ENCODE measurements around the gene TNPO3. TPM values are rescaled to one million over a fixed set of nuclear protein-coding genes. Genes with fewer than 3 reads are reported as not detected.

TNPO3 gene
- total and polyA plus RNA-seq, 10 of the 15 experiments (the other 5 are each of a cell fraction or from before 2014, with no cell fraction given), result 17.6 to 91.8 (median 65.9) TPM

GRCh38 chr7:128941323-128941890 is 113.5 kb downstream of the TNPO3 start:
- Histone ChIP-seq H3K36me3 (ENCODE audit: control insufficient read depth in 2 of 2, insufficient read depth in 2 of 2, low read length in 1 of 2) (peaks cover 13 to 14% of the 10 kb centered on the region in 2 experiments), H3K9me3 (replicated peaks; ENCODE audit: control insufficient read depth, insufficient read depth, low read length) (no peaks in the 10 kb centered on the region), H3K79me2 (ENCODE audit: control insufficient read depth, insufficient read depth, low read length) (peaks cover 79% of the 10 kb centered on the region), H3K4me3 (peak overlapping the region; percentile 71), H3K27me3 (replicated peaks in 1 of 2; ENCODE audit: control insufficient read depth in 2 of 2, insufficient read depth in 2 of 2, low read length in 1 of 2) (no peaks in the 10 kb centered on the region), H3K9ac (ENCODE audit: control insufficient read depth, insufficient read depth, low read length) (peak overlapping the region; percentile 83), H4K20me1 (ENCODE audit: control insufficient read depth, insufficient read depth) (no peaks in the 10 kb centered on the region), H2AFZ (ENCODE audit: control insufficient read depth, low read depth, low read length) (no peak overlapping the region), H3K4me2 (ENCODE audit: control insufficient read depth, insufficient read depth) (peak overlapping the region; percentile 86), H3K4me1 (ENCODE audit: control insufficient read depth, insufficient read depth, low read length) (peaks cover 26% of the 10 kb centered on the region), H3K27ac (ENCODE audit: control insufficient read depth, insufficient read depth) (peak overlapping the region; percentile 96)
- in situ Hi-C loops (cut with MboI) (no loop called here), intact Hi-C loops (cut with micrococcal nuclease; ENCODE audit: unreplicated experiment) (loop anchor here (2.0 kb wide), 1 partner anchor 37 kb away; no protein-coding TSS in a partner anchor)
- POLR2A ChIA-PET, result interaction anchor here (1.1 to 6.7 kb wide), 9 partner anchors 14 to 148 kb away, joined by 3 to 107 read pairs (median 20); partner anchors contain the start of gene KCP
- ATAC-seq, result no peak
- CTCF ChIA-PET, result interaction anchor here (0.8 to 3.2 kb wide), 10 partner anchors 9 to 272 kb away, joined by 3 to 23 read pairs (median 11); no protein-coding TSS in a partner anchor
- DNase-seq (ENCODE audit: low read depth, low spot score), result no peak
- 59% methylated on average over 15 of the region's 15 CpGs for WGBS (ENCODE audit: insufficient coverage, insufficient replicate concordance, low lambda C conversion rate, missing lambda C conversion rate)
- BruUV-seq (replicated peaks), result no TSS peak
- TF ChIP-seq TCF12 (IDR thresholded peaks at IDR 0.05; ENCODE audit: low read depth, low read length) (0 out of 2 replicates have a peak, but pooled peaks have one; percentile 40), HDGF (IDR thresholded peaks at IDR 0.05) (0 out of 2 replicates have a peak, but pooled peaks have one; percentile 4), TCF3 (IDR thresholded peaks at IDR 0.05; ENCODE audit: borderline replicate concordance, insufficient read depth, low read depth, low read length) (peak; percentile 30; the same call in 1 of the 2 replicates), NFYB (IDR thresholded peaks at IDR 0.05; ENCODE audit: insufficient read depth, low read depth, low read length) (0 out of 2 replicates have a peak, but pooled peaks have one; percentile 9), JUND (IDR thresholded peaks at IDR 0.05; ENCODE audit: low read depth, low read length) (no peak), POLR2AphosphoS5 (IDR thresholded peaks at IDR 0.05; ENCODE audit: low read length) (0 out of 2 replicates have a peak, but pooled peaks have one; percentile 7), CREM (IDR thresholded peaks at IDR 0.05; ENCODE audit: low read depth) (no peak), EP300 (IDR thresholded peaks at IDR 0.05; ENCODE audit: borderline replicate concordance in 1 of 2, control insufficient read depth in 1 of 2, low read depth in 2 of 2, low read length in 2 of 2) (0 out of 4 replicates have a peak, but pooled peaks of 1 of the 2 experiments have one; percentile 2), CHD4 (IDR thresholded peaks at IDR 0.05) (no peak)
- SMC1A ChIA-PET (ENCODE audit: uncharacterized antibody, unreplicated experiment), result interaction anchor here (0.9 to 3.7 kb wide), 22 partner anchors 8 to 206 kb away, joined by 3 to 37 read pairs (median 5); partner anchors contain the start of gene TNPO3
- FAIRE-seq, result no peak
- RAD21 ChIA-PET (ENCODE audit: unreplicated experiment), result interaction anchor here (0.5 to 5.6 kb wide), 19 partner anchors 7 to 225 kb away, joined by 3 to 40 read pairs (median 9); partner anchors contain the start of gene TNPO3
